Neural crest cell (in vitro differentiated cells): ENCODE results near the gene HDAC4. TPM values are rescaled to one million over a fixed set of nuclear protein-coding genes. Genes with fewer than 3 reads are reported as not detected.

ENCODE experiments used
- DNase-seq: peaks from one replicate; pipeline ENCODE4 v3.0.0; 2021; ENCODE audit warnings: low read depth, mixed read lengths, low spot score
- H3K27ac Mint-ChIP-seq: one replicate; pipeline ENCODE4 v1.8.0; 2021; ENCODE audit warnings: mild to moderate bottlenecking, mixed read lengths; ENCODE audit not compliant: unreplicated experiment
- H3K27me3 Mint-ChIP-seq: 2 replicates; pipeline ENCODE4 v1.8.0; 2021; ENCODE audit warnings: low read depth, mild to moderate bottlenecking, mixed read lengths
- H3K36me3 Mint-ChIP-seq: 2 replicates; pipeline ENCODE4 v1.8.0; 2021; ENCODE audit warnings: low read depth, mild to moderate bottlenecking, mixed read lengths
- H3K4me1 Mint-ChIP-seq: 2 replicates; pipeline ENCODE4 v1.8.0; 2021; ENCODE audit warnings: mixed read lengths
- H3K4me3 Mint-ChIP-seq: one replicate; pipeline ENCODE4 v1.8.0; 2021; ENCODE audit warnings: mild to moderate bottlenecking, mixed read lengths
- H3K9me3 Mint-ChIP-seq: 2 replicates; pipeline ENCODE4 v1.8.0; 2021; ENCODE audit warnings: mixed read lengths
- CTCF ChIP-seq: fragments of 200-600 bp; sonication (generic); conservative IDR thresholded peaks from 2 replicates; pipeline ENCODE4 v1.5.0; 2021; ENCODE audit warnings: antibody characterized with exemption, mild to moderate bottlenecking
- total RNA-seq: library from RNA; stranded (reverse); gene quantifications from 2 replicates; pipeline ENCODE4 v1.2.1, GENCODE V29; 2021

Gene HDAC4
- total RNA-seq, 1 donor from 2014 or later, result 52.1 TPM

DNA sequence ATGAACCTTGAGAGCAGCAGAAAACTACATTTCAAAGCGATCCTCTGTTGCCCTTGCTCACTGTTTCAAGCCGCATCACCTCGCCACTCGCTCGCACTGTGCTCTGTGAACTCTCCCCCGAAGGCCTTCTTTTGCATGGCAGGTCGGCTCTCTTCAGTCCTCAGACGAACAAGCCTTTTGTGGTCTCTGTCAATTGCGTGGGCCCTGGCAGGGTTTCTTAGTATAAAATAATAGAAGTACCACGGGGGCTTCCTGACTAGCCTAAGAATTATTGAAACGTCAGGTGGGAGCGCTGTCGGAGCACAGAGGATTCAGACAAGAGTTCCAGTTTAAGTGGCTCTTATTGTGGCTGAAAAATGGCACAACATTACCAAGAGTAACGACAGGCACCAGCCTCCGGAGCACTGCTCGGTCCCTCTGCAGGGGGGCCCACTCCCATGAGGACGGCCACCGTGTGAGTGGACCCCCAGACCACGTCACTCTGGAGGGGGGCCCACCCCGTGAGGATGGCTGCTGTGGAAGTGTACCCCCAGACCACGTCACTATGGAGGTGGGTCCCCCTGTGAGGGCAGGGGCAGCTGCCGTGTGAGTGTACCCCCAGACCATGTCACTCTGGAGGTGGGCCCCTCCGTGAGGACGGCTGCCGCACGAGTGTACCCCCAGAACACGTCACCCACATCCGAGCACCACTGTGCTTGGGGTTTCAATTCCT lies 237.7 kb downstream of the HDAC4 start:
- DNase-seq, result no peak
- peaks cover 29% of the 10 kb centered on the region for H3K36me3 Mint-ChIP-seq
- H3K9me3 Mint-ChIP-seq, result no peaks in the 10 kb centered on the region
- H3K4me3 Mint-ChIP-seq, result peak overlapping the region; percentile 36
- H3K4me1 Mint-ChIP-seq, result peaks cover 28% of the 10 kb centered on the region
- TF ChIP-seq CTCF, result no peak
- peak overlapping the region; percentile 36 for H3K27ac Mint-ChIP-seq
- no peaks in the 10 kb centered on the region for H3K27me3 Mint-ChIP-seq

GRCh38 chr2:239162141-239162821 lies 238.5 kb downstream of the HDAC4 start:
- H3K4me3 Mint-ChIP-seq, result no peak overlapping the region
- no peak for DNase-seq
- H3K36me3 Mint-ChIP-seq, result peaks cover 27% of the 10 kb centered on the region
- no peaks in the 10 kb centered on the region for H3K27me3 Mint-ChIP-seq
- no peak for TF ChIP-seq CTCF
- H3K27ac Mint-ChIP-seq, result peak overlapping the region; percentile 19
- no peaks in the 10 kb centered on the region for H3K9me3 Mint-ChIP-seq
- peaks cover 31% of the 10 kb centered on the region for H3K4me1 Mint-ChIP-seq

DNA sequence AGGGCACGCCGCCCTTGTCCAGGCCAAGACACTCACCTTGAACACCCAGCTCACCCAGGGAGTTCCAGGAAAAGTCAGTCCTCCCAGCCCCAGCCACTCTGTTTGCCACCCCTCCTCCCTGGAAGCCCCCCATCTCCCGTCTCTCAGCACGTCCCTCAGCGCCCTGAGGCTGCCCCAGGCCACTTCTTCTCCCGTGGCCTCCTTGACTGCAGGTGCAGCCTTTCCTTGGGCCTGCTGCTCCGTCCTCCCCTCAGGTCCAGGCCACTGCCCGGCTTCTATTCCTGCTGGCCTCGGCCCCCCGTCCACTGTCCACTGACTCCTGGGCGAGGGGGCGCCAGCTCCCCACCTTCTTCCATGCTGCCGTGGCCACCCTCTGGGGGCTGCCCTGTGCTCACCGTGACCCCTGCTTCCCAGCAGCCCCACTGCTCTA lies 239.1 kb downstream of the HDAC4 start:
- no peak overlapping the region for H3K4me3 Mint-ChIP-seq
- DNase-seq, result no peak
- no peaks in the 10 kb centered on the region for H3K9me3 Mint-ChIP-seq
- peaks cover 27% of the 10 kb centered on the region for H3K36me3 Mint-ChIP-seq
- no peak overlapping the region for H3K27ac Mint-ChIP-seq
- H3K4me1 Mint-ChIP-seq, result peaks cover 34% of the 10 kb centered on the region
- TF ChIP-seq CTCF, result no peak
- H3K27me3 Mint-ChIP-seq, result no peaks in the 10 kb centered on the region

- Mint-ChIP-seq H3K36me3 (peaks cover 25% of the 10 kb centered on the region), H3K27ac (no peak overlapping the region), H3K27me3 (no peaks in the 10 kb centered on the region), H3K4me1 (peaks cover 46% of the 10 kb centered on the region), H3K4me3 (no peak overlapping the region), H3K9me3 (no peaks in the 10 kb centered on the region)
- DNase-seq, result no peak
- TF ChIP-seq CTCF, result no peak
These were observed 240.3 kb downstream of the HDAC4 start for GRCh38 chr2:239160226-239161143.

- Mint-ChIP-seq H3K27me3 (no peaks in the 10 kb centered on the region), H3K27ac (no peak overlapping the region), H3K9me3 (no peaks in the 10 kb centered on the region), H3K4me1 (peaks cover 46% of the 10 kb centered on the region), H3K4me3 (no peak overlapping the region), H3K36me3 (peaks cover 33% of the 10 kb centered on the region)
- no peak for TF ChIP-seq CTCF
- DNase-seq, result no peak
These were observed 241.3 kb downstream of the HDAC4 start for GRCh38 chr2:239159476-239159911.
